Testis (tissue), 2 donors: ENCODE results near the gene ZNF184.

Source experiments
- CTCF ChIP-seq, 3 experiments: fragments of 450-650 bp in 2 of 3; fragments of 200-600 bp in 1 of 3; sonication (generic) in 1 of 3; IDR thresholded peaks; one replicate each; pipeline ENCODE4 v1.5.1; 2016 to 2019; ENCODE audit warnings: antibody characterized with exemption in 3 of 3, mild to moderate bottlenecking in 2 of 3, moderate library complexity in 1 of 3
- POLR2A ChIP-seq: fragments of 450-650 bp; IDR thresholded peaks from one replicate; pipeline ENCODE4 v1.6.1; 2017; ENCODE audit warnings: antibody characterized with exemption, mild to moderate bottlenecking, moderate library complexity

DNA sequence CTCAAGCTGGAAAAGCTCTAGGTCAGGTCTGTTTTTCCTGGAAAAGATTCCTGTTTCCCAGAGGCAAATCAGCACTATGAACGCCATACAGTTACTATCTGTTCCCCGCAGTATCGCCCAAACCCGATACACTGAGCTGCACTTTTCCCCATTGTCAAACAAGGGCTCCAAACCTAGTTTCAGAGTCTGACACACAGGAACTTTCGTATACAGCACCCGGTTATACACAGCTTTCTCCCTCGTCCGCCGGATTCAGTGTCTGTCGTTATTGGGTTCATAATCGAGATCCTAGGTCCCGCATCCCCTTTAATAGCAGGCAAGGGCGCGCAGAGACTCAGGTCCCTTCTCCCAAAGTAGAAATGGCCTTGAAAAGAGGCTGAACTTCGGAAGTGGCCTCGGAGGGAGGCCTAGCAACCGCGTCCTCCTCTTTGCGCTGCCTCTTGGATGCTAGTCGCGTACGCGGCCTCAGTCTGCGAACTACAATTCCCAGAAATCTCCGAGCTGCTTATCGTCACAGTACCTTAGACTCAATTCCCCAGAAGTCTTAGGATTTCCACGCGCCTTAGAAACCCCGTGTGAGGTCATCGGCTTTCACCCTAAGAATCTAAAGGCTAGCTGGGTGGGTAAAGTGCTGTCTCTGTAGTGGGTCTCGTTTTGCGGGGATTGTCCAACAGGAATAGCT, 50.1 kb downstream of the ZNF184 start:
- TF ChIP-seq CTCF (IDR thresholded peaks at IDR 0.05): no peak
- TF ChIP-seq POLR2A: no peak
